GM12875 (cell line): ENCODE measurements around the gene PFDN6.
"Not testable (repeated sequence)": the region's sequence is repeated elsewhere in the genome, so short reads cannot be mapped to it uniquely, and the experiment has no call there.

Experiments used
- H3K4me3 ChIP-seq: one replicate; pipeline ENCODE4 v1.5.1; 2011; ENCODE audit warnings: low read depth, low read length, control low read depth
- TF ChIP-seq, protein P1 (sequence below): IDR thresholded peaks from 2 replicates; pipeline ENCODE4 v1.5.1; 2011; ENCODE audit warnings: low read depth, mild to moderate bottlenecking, control low read depth, inconsistent platforms, low read length, moderate library complexity, borderline replicate concordance; ENCODE audit not compliant: insufficient read depth

The PFDN6 gene

DNA sequence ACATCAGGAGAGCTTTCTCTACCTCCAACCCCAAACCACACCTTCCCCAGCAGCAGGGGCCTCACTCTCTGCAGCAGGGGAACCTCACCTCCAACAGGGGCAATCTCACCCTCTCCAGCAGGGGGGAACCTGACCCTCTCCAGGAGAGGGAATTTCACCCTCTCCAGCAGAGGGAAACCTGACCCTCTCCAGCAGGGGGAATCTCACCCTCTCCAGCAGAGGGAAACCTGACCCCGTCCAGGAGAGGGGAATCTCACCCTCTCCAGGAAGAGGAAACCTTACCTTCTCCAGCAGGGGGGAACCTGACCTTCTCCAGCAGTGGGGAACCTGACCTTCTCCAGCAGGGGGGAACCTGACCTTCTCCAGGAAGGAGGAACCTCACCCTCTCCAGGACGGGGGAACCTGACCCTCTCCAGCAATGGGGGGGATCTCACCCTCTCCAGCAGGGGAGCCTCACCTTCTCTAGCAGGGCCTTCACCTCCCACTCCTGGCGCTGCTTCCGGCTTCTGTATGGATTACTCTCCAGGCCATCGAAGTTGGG is 9.4 kb upstream of the PFDN6 start:
- TF ChIP-seq, protein P1, sequence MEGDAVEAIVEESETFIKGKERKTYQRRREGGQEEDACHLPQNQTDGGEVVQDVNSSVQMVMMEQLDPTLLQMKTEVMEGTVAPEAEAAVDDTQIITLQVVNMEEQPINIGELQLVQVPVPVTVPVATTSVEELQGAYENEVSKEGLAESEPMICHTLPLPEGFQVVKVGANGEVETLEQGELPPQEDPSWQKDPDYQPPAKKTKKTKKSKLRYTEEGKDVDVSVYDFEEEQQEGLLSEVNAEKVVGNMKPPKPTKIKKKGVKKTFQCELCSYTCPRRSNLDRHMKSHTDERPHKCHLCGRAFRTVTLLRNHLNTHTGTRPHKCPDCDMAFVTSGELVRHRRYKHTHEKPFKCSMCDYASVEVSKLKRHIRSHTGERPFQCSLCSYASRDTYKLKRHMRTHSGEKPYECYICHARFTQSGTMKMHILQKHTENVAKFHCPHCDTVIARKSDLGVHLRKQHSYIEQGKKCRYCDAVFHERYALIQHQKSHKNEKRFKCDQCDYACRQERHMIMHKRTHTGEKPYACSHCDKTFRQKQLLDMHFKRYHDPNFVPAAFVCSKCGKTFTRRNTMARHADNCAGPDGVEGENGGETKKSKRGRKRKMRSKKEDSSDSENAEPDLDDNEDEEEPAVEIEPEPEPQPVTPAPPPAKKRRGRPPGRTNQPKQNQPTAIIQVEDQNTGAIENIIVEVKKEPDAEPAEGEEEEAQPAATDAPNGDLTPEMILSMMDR: peak; percentile 48; the same call in 1 of the 2 replicates
- no peak overlapping the region for H3K4me3 ChIP-seq

GRCh38 chr6:33280539-33280938 is 8.9 kb upstream of the PFDN6 start:
- TF ChIP-seq, protein P1: no peak
- no peak overlapping the region for H3K4me3 ChIP-seq

GRCh38 chr6:33285214-33285613 is 4.2 kb upstream of the PFDN6 start:
- H3K4me3 ChIP-seq: not testable (repeated sequence)

DNA sequence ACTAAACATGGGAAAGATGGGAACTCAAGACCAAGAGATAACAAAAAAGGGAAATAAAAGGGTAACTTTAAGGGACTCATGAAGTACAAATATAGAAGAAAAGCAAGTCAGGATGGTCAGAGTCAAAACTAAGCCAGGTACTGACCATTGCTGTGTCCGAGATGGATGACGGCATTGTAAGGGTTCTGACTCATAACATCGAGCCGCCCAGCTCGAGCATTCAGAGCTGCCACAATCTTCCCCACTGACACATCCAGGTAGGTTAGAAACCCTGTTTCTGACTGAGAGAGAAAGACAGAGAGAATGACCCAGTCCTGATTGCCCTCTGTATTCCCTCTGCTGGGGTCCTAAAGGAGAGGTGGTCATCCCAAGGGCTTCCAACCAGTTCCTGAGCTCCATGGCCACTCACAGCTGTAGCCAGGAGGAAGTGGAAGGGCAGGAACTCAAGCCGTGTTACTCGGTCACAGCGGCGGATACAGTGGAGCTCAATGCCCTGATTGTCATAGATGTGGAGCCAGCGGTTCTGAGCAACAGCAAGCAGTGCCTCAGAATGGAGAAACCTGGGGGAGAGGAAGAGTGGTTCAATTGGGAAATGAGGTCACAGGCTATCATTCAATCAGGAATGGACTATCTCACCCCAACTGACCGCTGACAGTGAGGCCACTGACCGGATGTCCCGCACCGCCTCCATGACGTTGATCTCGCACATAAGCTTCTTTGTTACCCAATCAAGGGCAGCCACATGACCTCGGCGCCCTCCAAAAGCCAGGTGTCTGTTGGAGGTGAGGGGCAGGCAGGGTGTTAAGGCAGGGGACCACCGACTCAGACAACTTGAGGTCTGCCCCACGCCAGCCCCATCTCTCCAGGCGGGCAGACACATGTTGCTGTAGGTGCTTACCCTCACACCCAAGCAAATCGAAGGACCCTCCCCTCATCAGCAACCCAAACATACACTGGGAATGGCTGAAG is 2.2 kb upstream of the PFDN6 start:
- TF ChIP-seq, protein P1: no peak

GRCh38 chr6:33288141-33288920 is 1.1 kb upstream of the PFDN6 start:
- TF ChIP-seq, protein P1: no peak

More for the DNA sequence above, 2.2 kb upstream of the PFDN6 start:
- H3K4me3 ChIP-seq: no peak overlapping the region

GRCh38 chr6:33289784-33290315 is 449 bp downstream of the PFDN6 start:
- TF ChIP-seq, protein P1: no peak
- peak overlapping the region; percentile 64 for H3K4me3 ChIP-seq

More at GRCh38 chr6:33288141-33288920, 1.1 kb upstream of the PFDN6 start:
- peak overlapping the region; percentile 64 for H3K4me3 ChIP-seq

DNA sequence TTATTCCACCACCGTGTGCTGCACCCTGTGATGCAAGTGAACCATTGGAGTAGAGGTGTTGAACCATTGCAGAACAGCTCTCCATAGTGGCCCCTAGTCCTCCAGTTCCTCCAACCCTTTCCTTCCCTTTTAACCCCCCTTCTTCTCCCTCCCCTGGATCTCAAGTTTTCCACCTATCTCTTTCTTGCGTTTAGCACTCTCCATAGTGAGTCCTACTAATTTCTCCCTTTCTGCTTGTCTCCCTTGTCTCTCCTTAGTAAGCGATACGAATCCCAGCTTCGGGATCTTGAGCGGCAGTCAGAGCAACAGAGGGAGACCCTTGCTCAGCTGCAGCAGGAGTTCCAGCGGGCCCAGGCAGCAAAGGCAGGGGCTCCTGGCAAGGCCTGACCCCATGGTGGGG is 1.1 kb downstream of the PFDN6 start:
- TF ChIP-seq, protein P1: no peak
- H3K4me3 ChIP-seq: peak overlapping the region; percentile 64
